22Rv1 (cell line): ENCODE measurements around the gene GJC2.

Source experiments
- H3K27ac ChIP-seq: fragments of 450-650 bp; 2 replicates; pipeline ENCODE4 v1.5.1; 2017
- CTCF ChIP-seq: fragments of 450-650 bp; IDR thresholded peaks from 2 replicates; pipeline ENCODE4 v1.5.1; 2017; ENCODE audit warnings: mild to moderate bottlenecking
- ZFX ChIP-seq: fragments of 450-650 bp; IDR thresholded peaks from 2 replicates; pipeline ENCODE4 v1.6.1; 2017; ENCODE audit warnings: antibody characterized with exemption, borderline replicate concordance

GJC2 gene

GRCh38 chr1:228145463-228146416 lies 4.0 kb upstream of the GJC2 start:
- H3K27ac ChIP-seq = no peak overlapping the region
- TF ChIP-seq CTCF = no peak
- TF ChIP-seq ZFX = no peak

- no peak for TF ChIP-seq ZFX
- no peak for TF ChIP-seq CTCF
- H3K27ac ChIP-seq = no peak overlapping the region
Observed at GRCh38 chr1:228146417-228147150, 3.1 kb upstream of the GJC2 start.

GRCh38 chr1:228147151-228147693 lies 2.5 kb upstream of the GJC2 start:
- TF ChIP-seq ZFX (no peak), CTCF (no peak)
- H3K27ac ChIP-seq = no peak overlapping the region

- TF ChIP-seq CTCF = no peak
- H3K27ac ChIP-seq = no peak overlapping the region
Observed at GRCh38 chr1:228147768-228148167, 2.0 kb upstream of the GJC2 start.

- no peak for TF ChIP-seq ZFX
- no peak for TF ChIP-seq CTCF
Observed at GRCh38 chr1:228148196-228148861, 1.4 kb upstream of the GJC2 start.

GRCh38 chr1:228148935-228149405 lies 760 bp upstream of the GJC2 start:
- no peak for TF ChIP-seq CTCF
- no peak for TF ChIP-seq ZFX
- H3K27ac ChIP-seq = no peak overlapping the region

More at GRCh38 chr1:228148196-228148861, 1.4 kb upstream of the GJC2 start:
- no peak overlapping the region for H3K27ac ChIP-seq
